Measurements from ENCODE around the gene RAB35.

DNA sequence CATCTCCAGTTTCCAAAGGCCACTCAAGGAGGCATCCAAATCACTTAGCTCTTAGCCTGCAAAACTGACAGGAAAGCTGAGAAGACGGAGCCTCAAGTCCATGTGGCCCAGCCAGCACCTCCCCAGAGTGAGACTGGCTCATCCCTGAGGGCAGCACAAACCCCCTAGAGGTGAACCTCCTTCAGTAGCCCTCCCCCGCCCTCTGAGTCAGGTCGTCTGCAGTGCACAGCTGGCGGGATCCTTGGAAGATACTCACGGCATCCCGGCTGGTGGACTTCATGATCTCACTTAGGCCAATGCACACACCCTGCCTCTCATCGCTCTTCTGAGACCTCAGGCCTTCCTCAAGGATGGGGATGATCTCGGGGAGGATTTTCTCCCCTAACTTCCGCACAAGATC is 24.1 kb upstream of the RAB35 start:
- TF ChIP-seq EP300 (IDR thresholded peaks at IDR 0.05) = no peak
- TF ChIP-seq, protein P1, sequence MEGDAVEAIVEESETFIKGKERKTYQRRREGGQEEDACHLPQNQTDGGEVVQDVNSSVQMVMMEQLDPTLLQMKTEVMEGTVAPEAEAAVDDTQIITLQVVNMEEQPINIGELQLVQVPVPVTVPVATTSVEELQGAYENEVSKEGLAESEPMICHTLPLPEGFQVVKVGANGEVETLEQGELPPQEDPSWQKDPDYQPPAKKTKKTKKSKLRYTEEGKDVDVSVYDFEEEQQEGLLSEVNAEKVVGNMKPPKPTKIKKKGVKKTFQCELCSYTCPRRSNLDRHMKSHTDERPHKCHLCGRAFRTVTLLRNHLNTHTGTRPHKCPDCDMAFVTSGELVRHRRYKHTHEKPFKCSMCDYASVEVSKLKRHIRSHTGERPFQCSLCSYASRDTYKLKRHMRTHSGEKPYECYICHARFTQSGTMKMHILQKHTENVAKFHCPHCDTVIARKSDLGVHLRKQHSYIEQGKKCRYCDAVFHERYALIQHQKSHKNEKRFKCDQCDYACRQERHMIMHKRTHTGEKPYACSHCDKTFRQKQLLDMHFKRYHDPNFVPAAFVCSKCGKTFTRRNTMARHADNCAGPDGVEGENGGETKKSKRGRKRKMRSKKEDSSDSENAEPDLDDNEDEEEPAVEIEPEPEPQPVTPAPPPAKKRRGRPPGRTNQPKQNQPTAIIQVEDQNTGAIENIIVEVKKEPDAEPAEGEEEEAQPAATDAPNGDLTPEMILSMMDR (IDR thresholded peaks at IDR 0.05) = no peak

All from ovary (tissue), 3 donors.